Mesothelial cell of epicardium (in vitro differentiated cells): ENCODE measurements around the gene SLC1A3. TPM values are rescaled to one million over a fixed set of nuclear protein-coding genes. Genes with fewer than 3 reads are reported as not detected.
A peak's percentile ranks its signal among the peaks of the same experiment; 100 is the strongest.

Experiments used
- DNase-seq, 2 experiments: peaks; one replicate each; pipeline ENCODE4 v3.0.0; 2021; ENCODE audit warnings: low spot score in 2 of 2; ENCODE audit not compliant: unreplicated experiment in 2 of 2
- H3K27ac Mint-ChIP-seq: 2 replicates; pipeline ENCODE4 v1.8.0; 2021; ENCODE audit warnings: mixed read lengths
- H3K27me3 Mint-ChIP-seq: 2 replicates; pipeline ENCODE4 v1.8.0; 2021; ENCODE audit warnings: low read depth, mixed read lengths
- H3K36me3 Mint-ChIP-seq: 2 replicates; pipeline ENCODE4 v1.8.0; 2021; ENCODE audit warnings: mixed read lengths
- H3K4me1 Mint-ChIP-seq: 2 replicates; pipeline ENCODE4 v1.8.0; 2021; ENCODE audit warnings: mixed read lengths
- H3K4me3 Mint-ChIP-seq: 2 replicates; pipeline ENCODE4 v1.8.0; 2021; ENCODE audit warnings: mild to moderate bottlenecking, moderate library complexity, mixed read lengths
- H3K9me3 Mint-ChIP-seq: 2 replicates; pipeline ENCODE4 v1.8.0; 2021; ENCODE audit warnings: mixed read lengths
- CTCF ChIP-seq: fragments of 200-600 bp; sonication (generic); IDR thresholded peaks from one replicate; pipeline ENCODE4 v1.5.0; 2021; ENCODE audit warnings: antibody characterized with exemption; ENCODE audit not compliant: unreplicated experiment
- total RNA-seq: library from RNA; stranded (reverse); gene quantifications from 3 replicates; pipeline ENCODE4 v1.2.1, GENCODE V29; 2021

SLC1A3 gene
- total RNA-seq, 1 donor from 2014 or later: 56.3 TPM

- Mint-ChIP-seq H3K36me3 (peaks cover 7% of the 10 kb centered on the region), H3K27ac (peak overlapping the region; percentile 89), H3K4me1 (peaks cover 64% of the 10 kb centered on the region), H3K27me3 (no peaks in the 10 kb centered on the region), H3K4me3 (no peak overlapping the region), H3K9me3 (no peaks in the 10 kb centered on the region)
- DNase-seq: no peak
- no peak for TF ChIP-seq CTCF
Observed at GRCh38 chr5:36661456-36662220, 55.2 kb downstream of the SLC1A3 start.

GRCh38 chr5:36662291-36662851, 56.0 kb downstream of the SLC1A3 start:
- H3K4me1 Mint-ChIP-seq: peaks cover 70% of the 10 kb centered on the region
- no peak overlapping the region for H3K4me3 Mint-ChIP-seq
- DNase-seq: no peak
- H3K27me3 Mint-ChIP-seq: no peaks in the 10 kb centered on the region
- H3K9me3 Mint-ChIP-seq: no peaks in the 10 kb centered on the region
- peaks cover 7% of the 10 kb centered on the region for H3K36me3 Mint-ChIP-seq
- H3K27ac Mint-ChIP-seq: peak overlapping the region; percentile 89
- TF ChIP-seq CTCF: no peak

- no peak for TF ChIP-seq CTCF
- H3K4me3 Mint-ChIP-seq: no peak overlapping the region
- peaks cover 11% of the 10 kb centered on the region for H3K36me3 Mint-ChIP-seq
- DNase-seq: no peak
- H3K4me1 Mint-ChIP-seq: peaks cover 64% of the 10 kb centered on the region
- no peaks in the 10 kb centered on the region for H3K9me3 Mint-ChIP-seq
- H3K27ac Mint-ChIP-seq: no peak overlapping the region
- no peaks in the 10 kb centered on the region for H3K27me3 Mint-ChIP-seq
Observed at GRCh38 chr5:36664766-36665165, 58.4 kb downstream of the SLC1A3 start.

GRCh38 chr5:36665628-36666027, 59.2 kb downstream of the SLC1A3 start:
- Mint-ChIP-seq H3K9me3 (no peaks in the 10 kb centered on the region), H3K4me1 (peaks cover 62% of the 10 kb centered on the region), H3K27ac (peak overlapping the region; percentile 86), H3K27me3 (no peaks in the 10 kb centered on the region), H3K36me3 (peaks cover 13% of the 10 kb centered on the region), H3K4me3 (no peak overlapping the region)
- no peak for TF ChIP-seq CTCF
- DNase-seq: no peak

GRCh38 chr5:36666274-36666673, 59.9 kb downstream of the SLC1A3 start:
- TF ChIP-seq CTCF: no peak
- no peak for DNase-seq
- Mint-ChIP-seq H3K9me3 (no peaks in the 10 kb centered on the region), H3K27ac (peak overlapping the region; percentile 86), H3K27me3 (no peaks in the 10 kb centered on the region), H3K4me1 (peaks cover 60% of the 10 kb centered on the region), H3K36me3 (peaks cover 13% of the 10 kb centered on the region), H3K4me3 (no peak overlapping the region)
